Caki2 (cell line): ENCODE results near the gene TNS3. TPM values are rescaled to one million over a fixed set of nuclear protein-coding genes. Genes with fewer than 3 reads are reported as not detected.
A peak's percentile ranks its signal among the peaks of the same experiment; 100 is the strongest.

Experiments used
- DNase-seq: peaks from one replicate; pipeline ENCODE4 v3.0.0-alpha.2; 2015; ENCODE audit warnings: low read depth
- in situ Hi-C: cut with HindIII; loops from 2 replicates; pipeline ENCODE4 v1.10.0; 2016; ENCODE audit warnings: low sequenced_read_pairs, low pct_unique_long_range_greater_than_20kb, mixed read lengths
- total RNA-seq: library from RNA; depleted of rRNA; stranded (reverse); fragments of >200 nt; shearing (Covaris generic); gene quantifications from 2 replicates; pipeline ENCODE4 v1.2.3, GENCODE V29; 2014; ENCODE audit warnings: low replicate concordance

TNS3 gene
- total RNA-seq, 1 experiment from 2014 or later = 50.5 TPM

- in situ Hi-C loops = no loop called here
- DNase-seq = no peak
Measured at GRCh38 chr7:47488201-47488968, 93.5 kb downstream of the TNS3 start.

- in situ Hi-C loops = no loop called here
Measured at GRCh38 chr7:47485640-47486435, 96.1 kb downstream of the TNS3 start.

GRCh38 chr7:47484923-47485639, 96.8 kb downstream of the TNS3 start:
- DNase-seq = no peak
- in situ Hi-C loops = no loop called here

More at GRCh38 chr7:47485640-47486435, 96.1 kb downstream of the TNS3 start:
- DNase-seq = peak; percentile 40

- in situ Hi-C loops = no loop called here
- no peak for DNase-seq
Measured at GRCh38 chr7:47484457-47484856, 97.5 kb downstream of the TNS3 start.

GRCh38 chr7:47483604-47484273, 98.2 kb downstream of the TNS3 start:
- in situ Hi-C loops = no loop called here
- no peak for DNase-seq

- in situ Hi-C loops = no loop called here
- DNase-seq = peak; percentile 92
Measured at GRCh38 chr7:47482013-47482875, 99.7 kb downstream of the TNS3 start.

- no peak for DNase-seq
- in situ Hi-C loops = no loop called here
Measured at GRCh38 chr7:47481541-47482012, 100.3 kb downstream of the TNS3 start.

- in situ Hi-C loops = no loop called here
- no peak for DNase-seq
Measured at GRCh38 chr7:47480576-47481538, 101.1 kb downstream of the TNS3 start.

- in situ Hi-C loops = no loop called here
Measured at GRCh38 chr7:47479821-47480575, 101.9 kb downstream of the TNS3 start.

GRCh38 chr7:47478926-47479711, 102.8 kb downstream of the TNS3 start:
- DNase-seq = no peak

More at GRCh38 chr7:47479821-47480575, 101.9 kb downstream of the TNS3 start:
- DNase-seq = no peak

GRCh38 chr7:47478017-47478344, 103.9 kb downstream of the TNS3 start:
- no peak for DNase-seq
- in situ Hi-C loops = no loop called here

More at GRCh38 chr7:47478926-47479711, 102.8 kb downstream of the TNS3 start:
- in situ Hi-C loops = no loop called here

GRCh38 chr7:47477191-47478016, 104.5 kb downstream of the TNS3 start:
- in situ Hi-C loops = no loop called here
- DNase-seq = no peak

GRCh38 chr7:47475880-47476227, 106.1 kb downstream of the TNS3 start:
- in situ Hi-C loops = no loop called here
- DNase-seq = no peak
